H1 (cell line): ENCODE measurements around the gene GLE1. TPM values are rescaled to one million over a fixed set of nuclear protein-coding genes. Genes with fewer than 3 reads are reported as not detected.

Experiments used
- CTCF ChIA-PET: fragments of 300-600 bp; sonication (Branson Sonifier 250); formaldehyde crosslinking; loops from one replicate; lab custom pipeline; 2021; ENCODE audit not compliant: partially characterized antibody; lab: Charles Lee
- POLR2A ChIA-PET: fragments of 300-600 bp; sonication (Branson Sonifier 250); formaldehyde crosslinking; loops from one replicate; lab custom pipeline; 2021; ENCODE audit warnings: inconsistent platforms; ENCODE audit not compliant: partially characterized antibody; lab: Charles Lee
- DNase-seq, 2 experiments: peaks; one replicate each; pipeline versions ENCODE4 v3.0.0 to v3.0.0-alpha.2; 2010 to 2022; ENCODE audit warnings: low spot score in 2 of 2, low read depth in 1 of 2, mixed read lengths in 1 of 2
- FAIRE-seq: peaks from 2 replicates; lab custom pipeline; 2011; peaks lifted over from hg19 to GRCh38; lab: Jason Lieb, UNC
- H2AFZ ChIP-seq: 2 replicates; pipeline ENCODE4 v1.8.1; 2012; ENCODE audit warnings: low read length, inconsistent platforms
- H2AK5ac ChIP-seq: 2 replicates; pipeline ENCODE4 v1.6.1; 2013; ENCODE audit warnings: low read depth, low read length
- H2BK120ac ChIP-seq: replicated peaks from 2 replicates; pipeline ENCODE3; 2013; ENCODE audit warnings: low read depth, low read length, inconsistent platforms
- H2BK12ac ChIP-seq: 2 replicates; pipeline ENCODE4 v1.6.1; 2013; ENCODE audit warnings: low read depth, low read length
- H2BK15ac ChIP-seq: 2 replicates; pipeline ENCODE4 v1.6.1; 2013; ENCODE audit warnings: low read length
- H2BK20ac ChIP-seq: 2 replicates; pipeline ENCODE4 v1.6.1; 2013; ENCODE audit warnings: low read length
- H2BK5ac ChIP-seq: 2 replicates; pipeline ENCODE4 v1.6.1; 2013; ENCODE audit warnings: low read depth, low read length
- H3K14ac ChIP-seq: 2 replicates; pipeline ENCODE4 v1.6.1; 2013; ENCODE audit warnings: inconsistent platforms; ENCODE audit not compliant: insufficient read length
- H3K18ac ChIP-seq: 2 replicates; pipeline ENCODE4 v1.6.1; 2013; ENCODE audit warnings: low read length; ENCODE audit errors: extremely low read depth
- H3K23ac ChIP-seq: 2 replicates; pipeline ENCODE4 v1.6.1; 2013; ENCODE audit warnings: inconsistent platforms; ENCODE audit not compliant: insufficient read length
- H3K23me2 ChIP-seq: 2 replicates; pipeline ENCODE4 v1.6.1; 2013; ENCODE audit warnings: low read depth, low read length
- H3K27ac ChIP-seq: 2 replicates; pipeline ENCODE4 v1.6.1; 2011; ENCODE audit warnings: low read depth, low read length, inconsistent platforms
- H3K27me3 ChIP-seq, 4 experiments: replicated peaks in 1 of 4; 1 replicate in 1 of 4; 2 replicates in 3 of 4; pipeline versions ENCODE4 v1.6.1 to v1.8.1; 2011 to 2013; ENCODE audit warnings: low read length in 3 of 4, mild to moderate bottlenecking in 3 of 4, inconsistent platforms in 2 of 4, mixed read lengths in 2 of 4, moderate library complexity in 1 of 4; ENCODE audit not compliant: control insufficient read depth in 3 of 4, insufficient read depth in 3 of 4; ENCODE audit errors: extremely low read depth in 1 of 4
- H3K36me3 ChIP-seq, 4 experiments: 2 replicates each; pipeline versions ENCODE4 v1.6.1 to v1.8.1; 2011 to 2013; ENCODE audit warnings: mild to moderate bottlenecking in 4 of 4, low read length in 3 of 4, moderate library complexity in 2 of 4, control low read depth in 1 of 4, inconsistent platforms in 1 of 4; ENCODE audit not compliant: insufficient read depth in 4 of 4, control insufficient read depth in 2 of 4
- H3K4ac ChIP-seq: replicated peaks from 2 replicates; pipeline ENCODE3; 2013; ENCODE audit warnings: low read length, low read depth, mixed read lengths, inconsistent platforms; ENCODE audit not compliant: insufficient read length
- H3K4me1 ChIP-seq, 4 experiments: replicated peaks in 1 of 4; 1 replicate in 1 of 4; 2 replicates in 3 of 4; pipeline versions ENCODE4 v1.6.1 to v1.8.1; 2011 to 2013; ENCODE audit warnings: low read length in 3 of 4, inconsistent platforms in 2 of 4, mixed read lengths in 1 of 4; ENCODE audit not compliant: insufficient read depth in 4 of 4, control insufficient read depth in 3 of 4
- H3K4me2 ChIP-seq, 2 experiments: 2 replicates each; pipeline versions ENCODE4 v1.6.1 to v1.8.1; 2011 to 2013; ENCODE audit warnings: low read depth in 2 of 2, low read length in 2 of 2, control low read depth in 1 of 2, inconsistent platforms in 1 of 2, mild to moderate bottlenecking in 1 of 2; ENCODE audit not compliant: insufficient read depth in 1 of 2
- H3K4me3 ChIP-seq, 4 experiments: fragments of 200-600, 300-600 bp in 1 of 4; sonication (generic), shearing (Covaris generic), sonication (Bioruptor Twin) in 1 of 4; 2 replicates each; pipeline versions ENCODE4 v1.5.1 to v1.8.1; 2011 to 2016; ENCODE audit warnings: low read length in 4 of 4, low read depth in 3 of 4, control low read depth in 2 of 4, inconsistent platforms in 2 of 4, mild to moderate bottlenecking in 2 of 4, mixed read lengths in 1 of 4, moderate library complexity in 1 of 4; ENCODE audit not compliant: insufficient read depth in 2 of 4; ENCODE audit errors: extremely low read depth in 1 of 4
- H3K56ac ChIP-seq: replicated peaks from 2 replicates; pipeline ENCODE3; 2013; ENCODE audit warnings: low read depth, mild to moderate bottlenecking, mixed read lengths, low read length, inconsistent platforms; ENCODE audit not compliant: insufficient read length
- H3K79me1 ChIP-seq: 2 replicates; pipeline ENCODE4 v1.6.1; 2013; ENCODE audit warnings: low read depth, low read length, control low read depth
- H3K79me2 ChIP-seq, 2 experiments: 2 replicates each; pipeline versions ENCODE4 v1.6.1 to v1.8.1; 2012 to 2013; ENCODE audit warnings: low read length in 2 of 2, mild to moderate bottlenecking in 2 of 2, inconsistent platforms in 1 of 2; ENCODE audit not compliant: insufficient read depth in 2 of 2, control insufficient read depth in 1 of 2
- H3K9ac ChIP-seq, 4 experiments: replicated peaks in 1 of 4; 1 replicate in 1 of 4; 2 replicates in 3 of 4; pipeline versions ENCODE4 v1.6.1 to v1.8.1; 2011 to 2013; ENCODE audit warnings: low read depth in 3 of 4, low read length in 3 of 4, control low read depth in 2 of 4, mild to moderate bottlenecking in 2 of 4, moderate library complexity in 2 of 4, inconsistent platforms in 1 of 4; ENCODE audit errors: extremely low read depth in 1 of 4
- H3K9me3 ChIP-seq, 2 experiments: 2 replicates each; pipeline versions ENCODE4 v1.6.1 to v1.8.1; 2012 to 2013; ENCODE audit warnings: mild to moderate bottlenecking in 2 of 2, moderate library complexity in 2 of 2, control low read depth in 1 of 2, inconsistent platforms in 1 of 2, low read depth in 1 of 2, low read length in 1 of 2, mixed read lengths in 1 of 2; ENCODE audit not compliant: insufficient read depth in 2 of 2
- H4K20me1 ChIP-seq, 2 experiments: replicated peaks in 1 of 2; 2 replicates each; pipeline versions ENCODE3 to v1.8.1; 2011 to 2013; ENCODE audit warnings: inconsistent platforms in 2 of 2, low read length in 2 of 2, mild to moderate bottlenecking in 1 of 2; ENCODE audit not compliant: insufficient read depth in 2 of 2, control insufficient read depth in 1 of 2
- H4K5ac ChIP-seq: 2 replicates; pipeline ENCODE4 v1.6.1; 2013; ENCODE audit warnings: low read length, low read depth, mixed read lengths, inconsistent platforms; ENCODE audit not compliant: insufficient read length
- H4K8ac ChIP-seq: 2 replicates; pipeline ENCODE4 v1.8.0; 2013; ENCODE audit warnings: mild to moderate bottlenecking, moderate library complexity, low read length, inconsistent platforms; ENCODE audit not compliant: insufficient read depth; ENCODE audit errors: extremely low read depth
- H4K91ac ChIP-seq: replicated peaks from 2 replicates; pipeline ENCODE3; 2013; ENCODE audit warnings: low read length, mixed read lengths, inconsistent platforms; ENCODE audit not compliant: insufficient read length
- CBX8 ChIP-seq: fragments of 300-800, 300-1000 bp; sonication (generic); IDR thresholded peaks from 2 replicates; pipeline ENCODE4 v1.7.1; 2016; ENCODE audit warnings: low read depth, low read length, borderline replicate concordance
- CHD1 ChIP-seq: IDR thresholded peaks from 2 replicates; pipeline ENCODE4 v1.6.1; 2012; ENCODE audit warnings: low read depth, low read length, improper control_type of control experiment
- CHD2 ChIP-seq: IDR thresholded peaks from 2 replicates; pipeline ENCODE4 v1.6.1; 2012; ENCODE audit warnings: low read length, improper control_type of control experiment
- CTCF ChIP-seq, 3 experiments: IDR thresholded peaks; 1 replicate in 2 of 3; 2 replicates in 1 of 3; pipeline versions ENCODE4 v1.5.1 to v1.6.1; 2011; ENCODE audit warnings: low read length in 3 of 3, mild to moderate bottlenecking in 3 of 3, inconsistent platforms in 2 of 3, low read depth in 1 of 3, moderate library complexity in 1 of 3; ENCODE audit not compliant: insufficient read depth in 1 of 3; ENCODE audit errors: control extremely low read depth in 1 of 3
- HDAC2 ChIP-seq, 2 experiments: fragments of 300-600 bp in 1 of 2; sonication (generic) in 1 of 2; IDR thresholded peaks; 2 replicates each; pipeline ENCODE4 v1.6.1; 2011 to 2012; ENCODE audit warnings: low read depth in 2 of 2, low read length in 2 of 2, mild to moderate bottlenecking in 2 of 2, moderate library complexity in 2 of 2, borderline replicate concordance in 1 of 2, inconsistent platforms in 1 of 2
- KDM5A ChIP-seq: fragments of 200-600 bp; IDR thresholded peaks from 2 replicates; pipeline ENCODE4 v1.7.1; 2012; ENCODE audit warnings: mild to moderate bottlenecking, low read length, inconsistent platforms, mixed read lengths
- MAFK ChIP-seq: IDR thresholded peaks from 2 replicates; pipeline ENCODE4 v1.6.1; 2012; ENCODE audit warnings: low read depth, mild to moderate bottlenecking, improper control_type of control experiment, low read length
- MAX ChIP-seq: IDR thresholded peaks from 2 replicates; pipeline ENCODE4 v1.6.1; 2012; ENCODE audit warnings: inconsistent platforms
- NANOG ChIP-seq: IDR thresholded peaks from 2 replicates; pipeline ENCODE4 v1.6.1; 2011; ENCODE audit warnings: low read length, low read depth, mild to moderate bottlenecking, inconsistent platforms; ENCODE audit not compliant: insufficient read depth, poor library complexity, severe bottlenecking
- NRF1 ChIP-seq: IDR thresholded peaks from 2 replicates; pipeline ENCODE4 v1.6.1; 2011; ENCODE audit warnings: mild to moderate bottlenecking, low read depth, low read length, improper control_type of control experiment
- WGBS, 2 experiments: shearing (Covaris generic) in 1 of 2; methylation state at CpG; one replicate each; pipeline versions ENCODE4 v1.1.6 to v1.1.7; 2013 to 2015; ENCODE audit warnings: low lambda C conversion rate in 2 of 2, mixed read lengths in 2 of 2, inconsistent platforms in 1 of 2, low coverage in 1 of 2, missing lambda C conversion rate in 1 of 2; ENCODE audit not compliant: insufficient replicate concordance in 2 of 2, insufficient coverage in 1 of 2, insufficient read length in 1 of 2; ENCODE audit errors: extremely low coverage in 1 of 2, missing lambda C conversion rate in 1 of 2; 5-methylcytosine and 5-hydroxymethylcytosine counted together
- polyA plus RNA-seq, 7 experiments: library from polyadenylated mRNA; depleted of rRNA in 3 of 7; stranded (reverse) in 5 of 7; unstranded in 2 of 7; fragments of >200 nt in 5 of 7; fragments of 200-250 nt in 2 of 7; gene quantifications; 1 replicate in 5 of 7; 2 replicates in 1 of 7; 4 replicates in 1 of 7; pipeline versions ENCODE4 v1.2.1 to v1.2.3, GENCODE V29; 2011 to 2013; ENCODE audit warnings: missing spikeins in 2 of 7, mixed read lengths in 2 of 7
- total RNA-seq: library from RNA; stranded (reverse); fragmentation: NEBNext Ultra II Directional; extraction: Animal tissue kit (Norgen Biotek cat#: 25700); gene quantifications from 2 replicates; pipeline ENCODE4 v1.2.1, GENCODE V29; 2021

GLE1 gene
- total and polyA plus RNA-seq, 2 of the 8 experiments (the other 6 are each of a cell fraction or from before 2014, with no cell fraction given): 9.6 to 14.9 TPM

DNA sequence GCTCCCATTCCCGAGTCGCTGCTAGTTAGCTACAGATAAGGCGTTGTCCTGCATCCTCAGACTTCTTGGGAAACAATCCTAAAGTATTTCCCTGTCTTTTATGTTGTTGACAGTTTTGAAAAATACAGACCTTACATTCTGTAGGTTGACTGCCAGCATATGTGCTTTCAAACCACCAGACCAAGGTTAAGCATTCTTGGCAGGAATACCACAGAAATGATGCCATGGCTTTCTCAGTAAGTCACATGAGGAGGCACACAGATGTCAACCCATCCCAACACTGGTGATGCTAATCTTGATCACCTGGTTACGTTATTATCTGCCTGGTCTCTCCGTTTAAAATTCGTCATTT, 871 bp downstream of the GLE1 start:
- no peaks in the 10 kb centered on the region for H3K9me3 ChIP-seq
- no peak overlapping the region for H4K8ac ChIP-seq
- H3K79me2 ChIP-seq: no peaks in the 10 kb centered on the region
- H3K14ac ChIP-seq: no peak overlapping the region
- H3K4me1 ChIP-seq: peaks cover 0 to 3% (median 0%) of the 10 kb centered on the region in 4 experiments; a peak in 3 of 7 replicates
- H4K5ac ChIP-seq: no peak overlapping the region
- H3K23ac ChIP-seq: no peak overlapping the region
- no peak for FAIRE-seq
- peak overlapping the region; percentile 77 to 99 (median 94) for H3K4me3 ChIP-seq
- no peak overlapping the region for H4K91ac ChIP-seq
- H2BK12ac ChIP-seq: no peak overlapping the region
- no peak overlapping the region for H2BK5ac ChIP-seq
- H3K4me2 ChIP-seq: peak overlapping the region; percentile 90 to 92
- H2BK20ac ChIP-seq: no peak overlapping the region
- H2AK5ac ChIP-seq: no peak overlapping the region
- peaks cover 9% of the 10 kb centered on the region; the same call in 1 of the 2 replicates for H3K23me2 ChIP-seq
- H2BK15ac ChIP-seq: no peak overlapping the region
- POLR2A ChIA-PET: interaction anchor here (0.9 to 1.7 kb wide), 5 partner anchors 45 to 122 kb away, joined by 3 to 7 read pairs (median 5); partner anchors contain the start of gene SPTAN1
- 54% methylated on average over 6 of the region's 6 CpGs; no CpG with 5 or more reads in 1 of the 2 experiments for WGBS, 2 experiments
- no peak overlapping the region for H3K18ac ChIP-seq
- H3K27me3 ChIP-seq: no peaks in the 10 kb centered on the region
- H3K9ac ChIP-seq: peak overlapping the region in 1 of 4 experiments; percentile 9; a peak in 2 of 7 replicates
- no peak overlapping the region for H2BK120ac ChIP-seq
- H3K56ac ChIP-seq: no peak overlapping the region
- no peak overlapping the region for H3K27ac ChIP-seq
- peaks cover 0 to 3% (median 0%) of the 10 kb centered on the region in 4 experiments; a peak in 1 of 8 replicates for H3K36me3 ChIP-seq
- H4K20me1 ChIP-seq: peaks cover 0 to 2% of the 10 kb centered on the region in 2 experiments
- CTCF ChIA-PET: interaction anchor here (0.5 to 1.0 kb wide), 2 partner anchors 53 to 195 kb away, joined by 3 to 4 read pairs; no protein-coding TSS in a partner anchor
- H2AFZ ChIP-seq: no peak overlapping the region
- DNase-seq: no peak
- no peak overlapping the region for H3K4ac ChIP-seq
- no peaks in the 10 kb centered on the region for H3K79me1 ChIP-seq
- TF ChIP-seq MAX (no peak), HDAC2 (IDR thresholded peaks at IDR 0.05; ENCODE audit: borderline replicate concordance in 1 of 2, low read depth in 2 of 2, low read length in 2 of 2) (no peak), NANOG (no peak), KDM5A (no peak), NRF1 (no peak), CHD1 (no peak), MAFK (no peak), CBX8 (no peak), CTCF (IDR thresholded peaks at IDR 0.05; ENCODE audit: control extremely low read depth in 1 of 3, insufficient read depth in 1 of 3, low read depth in 1 of 3, low read length in 3 of 3) (no peak), CHD2 (no peak)
